Nephron progenitor cell (in vitro differentiated cells): ENCODE results near the gene NCKAP5.

Experiments
- DNase-seq: peaks from one replicate; pipeline ENCODE4 v3.0.0; 2021
- H3K27ac Mint-ChIP-seq: 2 replicates; pipeline ENCODE4 v1.8.0; 2021; ENCODE audit warnings: mild to moderate bottlenecking, moderate library complexity, mixed read lengths
- H3K27me3 Mint-ChIP-seq: 2 replicates; pipeline ENCODE4 v1.8.0; 2021; ENCODE audit warnings: mild to moderate bottlenecking, low read depth, mixed read lengths; ENCODE audit not compliant: poor library complexity
- H3K36me3 Mint-ChIP-seq: 2 replicates; pipeline ENCODE4 v1.8.0; 2021; ENCODE audit warnings: low read depth, mixed read lengths
- H3K4me1 Mint-ChIP-seq: 2 replicates; pipeline ENCODE4 v1.8.0; 2021; ENCODE audit warnings: mixed read lengths
- H3K4me3 Mint-ChIP-seq: 2 replicates; pipeline ENCODE4 v1.8.0; 2021; ENCODE audit warnings: mild to moderate bottlenecking, moderate library complexity, mixed read lengths
- H3K9me3 Mint-ChIP-seq: 2 replicates; pipeline ENCODE4 v1.8.0; 2021; ENCODE audit warnings: mild to moderate bottlenecking, moderate library complexity, mixed read lengths
- CTCF ChIP-seq: fragments of 200-600 bp; sonication (generic); IDR thresholded peaks from 2 replicates; pipeline ENCODE4 v1.5.0; 2021; ENCODE audit warnings: antibody characterized with exemption

Gene NCKAP5

GRCh38 chr2:132725748-132726147 lies 842.5 kb downstream of the NCKAP5 start:
- peaks cover 12% of the 10 kb centered on the region for H3K27me3 Mint-ChIP-seq
- no peak overlapping the region for H3K4me3 Mint-ChIP-seq
- no peaks in the 10 kb centered on the region for H3K36me3 Mint-ChIP-seq
- no peaks in the 10 kb centered on the region for H3K9me3 Mint-ChIP-seq
- no peak overlapping the region for H3K27ac Mint-ChIP-seq
- DNase-seq, result no peak
- H3K4me1 Mint-ChIP-seq, result no peaks in the 10 kb centered on the region
- TF ChIP-seq CTCF, result no peak

- Mint-ChIP-seq H3K27ac (no peak overlapping the region), H3K4me1 (no peaks in the 10 kb centered on the region), H3K27me3 (peaks cover 12% of the 10 kb centered on the region), H3K4me3 (no peak overlapping the region), H3K36me3 (no peaks in the 10 kb centered on the region), H3K9me3 (no peaks in the 10 kb centered on the region)
- no peak for TF ChIP-seq CTCF
- DNase-seq, result no peak
These were observed 843.1 kb downstream of the NCKAP5 start for GRCh38 chr2:132725148-132725547.

- no peak for TF ChIP-seq CTCF
- Mint-ChIP-seq H3K36me3 (no peaks in the 10 kb centered on the region), H3K9me3 (no peaks in the 10 kb centered on the region), H3K27ac (no peak overlapping the region), H3K4me3 (no peak overlapping the region), H3K4me1 (peaks cover 4% of the 10 kb centered on the region), H3K27me3 (peaks cover 12% of the 10 kb centered on the region)
- no peak for DNase-seq
These were observed 846.3 kb downstream of the NCKAP5 start for GRCh38 chr2:132721938-132722337.

- Mint-ChIP-seq H3K27me3 (peaks cover 12% of the 10 kb centered on the region), H3K4me3 (no peak overlapping the region), H3K36me3 (no peaks in the 10 kb centered on the region), H3K9me3 (no peaks in the 10 kb centered on the region), H3K27ac (no peak overlapping the region), H3K4me1 (peaks cover 16% of the 10 kb centered on the region)
- no peak for DNase-seq
- no peak for TF ChIP-seq CTCF
These were observed 847.9 kb downstream of the NCKAP5 start for GRCh38 chr2:132720393-132720792.

GRCh38 chr2:132719480-132719879 lies 848.8 kb downstream of the NCKAP5 start:
- H3K9me3 Mint-ChIP-seq, result no peaks in the 10 kb centered on the region
- no peak overlapping the region for H3K27ac Mint-ChIP-seq
- H3K4me3 Mint-ChIP-seq, result no peak overlapping the region
- H3K27me3 Mint-ChIP-seq, result peaks cover 12% of the 10 kb centered on the region
- no peak for DNase-seq
- peaks cover 21% of the 10 kb centered on the region for H3K4me1 Mint-ChIP-seq
- no peaks in the 10 kb centered on the region for H3K36me3 Mint-ChIP-seq
- no peak for TF ChIP-seq CTCF

GRCh38 chr2:132716954-132717353 lies 851.3 kb downstream of the NCKAP5 start:
- Mint-ChIP-seq H3K36me3 (no peaks in the 10 kb centered on the region), H3K27me3 (no peaks in the 10 kb centered on the region), H3K9me3 (no peaks in the 10 kb centered on the region), H3K4me1 (peaks cover 21% of the 10 kb centered on the region), H3K27ac (no peak overlapping the region), H3K4me3 (no peak overlapping the region)
- TF ChIP-seq CTCF, result no peak
- DNase-seq, result no peak
